SK-N-MC (cell line): Measurements from ENCODE around the gene TEX14.

Experiments used
- EZH2 ChIP-seq: fragments of 200-600 bp; sonication (generic); IDR thresholded peaks from one replicate; pipeline ENCODE4 v1.6.1; 2017; ENCODE audit warnings: antibody characterized with exemption
- FOXP2 ChIP-seq: optimal IDR thresholded peaks from 2 replicates; pipeline ENCODE3; 2011; ENCODE audit warnings: mild to moderate bottlenecking, moderate library complexity; ENCODE audit not compliant: insufficient read depth; ENCODE audit errors: extremely low read length, control extremely low read depth
- POLR2AphosphoS5 ChIP-seq: IDR thresholded peaks from 2 replicates; pipeline ENCODE4 v1.6.1; 2012; ENCODE audit warnings: mild to moderate bottlenecking, low read depth, low read length, borderline replicate concordance

DNA sequence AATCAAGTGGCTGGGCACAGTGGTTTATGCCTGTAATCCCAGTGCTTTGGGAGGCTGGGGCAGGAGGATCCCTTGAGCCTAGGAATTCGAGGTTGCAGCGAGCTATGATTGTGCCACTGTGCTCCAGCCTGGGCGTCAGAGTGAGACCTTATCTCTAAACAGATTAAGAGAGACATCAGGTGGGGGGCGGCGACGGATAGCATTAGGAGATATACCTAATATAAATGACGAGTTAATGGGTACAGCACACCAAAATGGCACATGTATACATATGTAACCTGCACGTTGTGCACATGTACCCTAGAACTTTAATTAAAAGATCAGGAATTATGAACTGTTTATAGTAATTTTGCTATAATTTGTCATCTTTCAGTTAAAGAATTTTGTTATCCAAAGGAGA is 10.9 kb upstream of the TEX14 start:
- TF ChIP-seq POLR2AphosphoS5 (no peak), EZH2 (no peak), FOXP2 (no peak)
